ENCODE data around the gene ATPAF1. TPM values are rescaled to one million over a fixed set of nuclear protein-coding genes. Genes with fewer than 3 reads are reported as not detected.

ATPAF1 gene
- total RNA-seq, 1 donor from 2014 or later: 19.3 TPM

DNA sequence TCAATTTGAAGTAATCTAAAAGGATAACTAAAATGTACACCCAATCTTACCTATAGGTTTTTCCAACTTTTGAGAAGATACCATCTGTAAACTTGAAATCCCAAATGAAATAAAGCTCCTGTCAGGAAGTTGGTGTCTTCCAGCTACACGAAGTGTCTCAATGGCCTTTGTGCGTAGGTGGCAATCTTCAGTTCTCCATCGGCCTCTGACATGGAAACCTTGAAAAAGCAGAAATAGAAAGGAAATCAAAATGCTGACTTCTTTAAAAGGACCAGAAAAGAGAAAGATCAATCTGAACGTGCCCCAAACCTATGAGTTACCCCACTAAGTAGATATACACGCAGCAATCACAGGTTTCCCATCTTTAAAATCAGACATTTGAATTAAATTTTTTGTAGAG is 74.1 kb downstream of the ATPAF1 start:
- no peak for FAIRE-seq
- H3K4me1 ChIP-seq (ENCODE audit: insufficient read depth, low read length): no peaks in the 10 kb centered on the region
- no peak overlapping the region for H3K9ac ChIP-seq (ENCODE audit: low read length)
- no peaks in the 10 kb centered on the region for H3K27me3 Mint-ChIP-seq (ENCODE audit: low read depth, unreplicated experiment)
- no peaks in the 10 kb centered on the region for H3K27me3 ChIP-seq (ENCODE audit: insufficient read depth, low read length)
- H3K36me3 Mint-ChIP-seq (ENCODE audit: low read depth, unreplicated experiment): peaks cover 41% of the 10 kb centered on the region
- peaks cover 11% of the 10 kb centered on the region for H3K36me3 ChIP-seq (ENCODE audit: insufficient read depth, low read length)
- no peak for TF ChIP-seq EZH2 (IDR thresholded peaks at IDR 0.05; ENCODE audit: insufficient read depth, low read length)
- H3K27ac ChIP-seq (ENCODE audit: low read depth, low read length): no peak overlapping the region
- no peak overlapping the region for H3K4me2 ChIP-seq (ENCODE audit: low read length)
- H2AFZ ChIP-seq (ENCODE audit: low read depth, low read length): no peak overlapping the region
- H3K4me1 Mint-ChIP-seq (ENCODE audit: low read depth, unreplicated experiment): peaks cover 9% of the 10 kb centered on the region
- no peak for DNase-seq (ENCODE audit: low read depth)
- no peaks in the 10 kb centered on the region for H3K79me2 ChIP-seq (ENCODE audit: insufficient read depth, low read length)
- peaks cover 6% of the 10 kb centered on the region for H4K20me1 ChIP-seq (ENCODE audit: insufficient read depth, low read length)
- H3K4me3 Mint-ChIP-seq (ENCODE audit: unreplicated experiment): no peak overlapping the region
- H3K4me3 ChIP-seq (ENCODE audit: insufficient read depth, low read depth, low read length): no peak overlapping the region
- H3K27ac Mint-ChIP-seq (ENCODE audit: unreplicated experiment): no peak overlapping the region
- H3K9me3 ChIP-seq (ENCODE audit: insufficient read depth, low read depth, low read length): no peaks in the 10 kb centered on the region
- H3K9me3 Mint-ChIP-seq (ENCODE audit: unreplicated experiment): peaks cover 21% of the 10 kb centered on the region

- Histone ChIP-seq H3K27ac (ENCODE audit: low read depth, low read length) (no peak overlapping the region), H3K4me2 (ENCODE audit: low read length) (no peak overlapping the region), H3K9me3 (ENCODE audit: insufficient read depth, low read depth, low read length) (no peaks in the 10 kb centered on the region), H3K36me3 (ENCODE audit: insufficient read depth, low read length) (peaks cover 11% of the 10 kb centered on the region), H4K20me1 (ENCODE audit: insufficient read depth, low read length) (no peaks in the 10 kb centered on the region), H3K9ac (ENCODE audit: low read length) (no peak overlapping the region), H2AFZ (ENCODE audit: low read depth, low read length) (no peak overlapping the region), H3K4me3 (ENCODE audit: insufficient read depth, low read depth, low read length) (no peak overlapping the region), H3K4me1 (ENCODE audit: insufficient read depth, low read length) (no peaks in the 10 kb centered on the region), H3K27me3 (ENCODE audit: insufficient read depth, low read length) (no peaks in the 10 kb centered on the region), H3K79me2 (ENCODE audit: insufficient read depth, low read length) (no peaks in the 10 kb centered on the region)
- Mint-ChIP-seq H3K27me3 (ENCODE audit: low read depth, unreplicated experiment) (no peaks in the 10 kb centered on the region), H3K9me3 (ENCODE audit: unreplicated experiment) (peaks cover 25% of the 10 kb centered on the region), H3K4me3 (ENCODE audit: unreplicated experiment) (no peak overlapping the region), H3K36me3 (ENCODE audit: low read depth, unreplicated experiment) (peaks cover 44% of the 10 kb centered on the region), H3K27ac (ENCODE audit: unreplicated experiment) (no peak overlapping the region), H3K4me1 (ENCODE audit: low read depth, unreplicated experiment) (peaks cover 9% of the 10 kb centered on the region)
- FAIRE-seq: no peak
- TF ChIP-seq, protein P1, sequence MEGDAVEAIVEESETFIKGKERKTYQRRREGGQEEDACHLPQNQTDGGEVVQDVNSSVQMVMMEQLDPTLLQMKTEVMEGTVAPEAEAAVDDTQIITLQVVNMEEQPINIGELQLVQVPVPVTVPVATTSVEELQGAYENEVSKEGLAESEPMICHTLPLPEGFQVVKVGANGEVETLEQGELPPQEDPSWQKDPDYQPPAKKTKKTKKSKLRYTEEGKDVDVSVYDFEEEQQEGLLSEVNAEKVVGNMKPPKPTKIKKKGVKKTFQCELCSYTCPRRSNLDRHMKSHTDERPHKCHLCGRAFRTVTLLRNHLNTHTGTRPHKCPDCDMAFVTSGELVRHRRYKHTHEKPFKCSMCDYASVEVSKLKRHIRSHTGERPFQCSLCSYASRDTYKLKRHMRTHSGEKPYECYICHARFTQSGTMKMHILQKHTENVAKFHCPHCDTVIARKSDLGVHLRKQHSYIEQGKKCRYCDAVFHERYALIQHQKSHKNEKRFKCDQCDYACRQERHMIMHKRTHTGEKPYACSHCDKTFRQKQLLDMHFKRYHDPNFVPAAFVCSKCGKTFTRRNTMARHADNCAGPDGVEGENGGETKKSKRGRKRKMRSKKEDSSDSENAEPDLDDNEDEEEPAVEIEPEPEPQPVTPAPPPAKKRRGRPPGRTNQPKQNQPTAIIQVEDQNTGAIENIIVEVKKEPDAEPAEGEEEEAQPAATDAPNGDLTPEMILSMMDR (IDR thresholded peaks at IDR 0.05; ENCODE audit: insufficient read depth, low read depth, low read length): no peak
- no peak for DNase-seq (ENCODE audit: low read depth)
Measured at GRCh38 chr1:46592823-46593222, 75.3 kb downstream of the ATPAF1 start.

DNA sequence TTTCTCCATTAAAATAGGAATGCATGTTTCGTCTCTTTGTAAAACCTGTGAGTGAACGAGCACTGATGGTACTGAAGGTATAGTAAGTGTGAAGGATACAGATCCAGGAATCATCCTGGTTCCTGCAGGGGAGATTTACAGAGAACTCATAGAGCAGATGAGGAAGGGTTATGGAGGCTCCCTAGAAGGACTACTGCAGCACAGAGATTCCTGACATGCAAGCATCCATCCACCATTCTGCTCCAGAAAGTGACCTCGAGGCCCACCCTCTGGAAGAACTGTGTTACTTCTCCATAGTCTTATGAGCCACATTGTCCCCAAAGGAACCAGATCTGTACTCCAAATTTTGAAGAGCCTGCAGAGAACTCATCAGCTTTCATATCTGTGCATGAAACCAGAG is 78.6 kb downstream of the ATPAF1 start:
- no peaks in the 10 kb centered on the region for H4K20me1 ChIP-seq (ENCODE audit: insufficient read depth, low read length)
- DNase-seq (ENCODE audit: low read depth): no peak
- peaks cover 25% of the 10 kb centered on the region for H3K9me3 Mint-ChIP-seq (ENCODE audit: unreplicated experiment)
- H3K4me1 Mint-ChIP-seq (ENCODE audit: low read depth, unreplicated experiment): no peaks in the 10 kb centered on the region
- H3K4me3 ChIP-seq (ENCODE audit: insufficient read depth, low read depth, low read length): no peak overlapping the region
- no peak overlapping the region for H3K9ac ChIP-seq (ENCODE audit: low read length)
- H3K36me3 ChIP-seq (ENCODE audit: insufficient read depth, low read length): peaks cover 11% of the 10 kb centered on the region
- no peak overlapping the region for H3K27ac Mint-ChIP-seq (ENCODE audit: unreplicated experiment)
- TF ChIP-seq, protein P1 (IDR thresholded peaks at IDR 0.05; ENCODE audit: insufficient read depth, low read depth, low read length): no peak
- TF ChIP-seq EZH2 (IDR thresholded peaks at IDR 0.05; ENCODE audit: insufficient read depth, low read length): no peak
- H3K4me3 Mint-ChIP-seq (ENCODE audit: unreplicated experiment): no peak overlapping the region
- no peaks in the 10 kb centered on the region for H3K27me3 Mint-ChIP-seq (ENCODE audit: low read depth, unreplicated experiment)
- no peaks in the 10 kb centered on the region for H3K9me3 ChIP-seq (ENCODE audit: insufficient read depth, low read depth, low read length)
- H3K27ac ChIP-seq (ENCODE audit: low read depth, low read length): no peak overlapping the region
- H3K4me1 ChIP-seq (ENCODE audit: insufficient read depth, low read length): no peaks in the 10 kb centered on the region
- FAIRE-seq: no peak
- no peak overlapping the region for H3K4me2 ChIP-seq (ENCODE audit: low read length)
- H3K27me3 ChIP-seq (ENCODE audit: insufficient read depth, low read length): no peaks in the 10 kb centered on the region
- no peaks in the 10 kb centered on the region for H3K79me2 ChIP-seq (ENCODE audit: insufficient read depth, low read length)
- H3K36me3 Mint-ChIP-seq (ENCODE audit: low read depth, unreplicated experiment): peaks cover 45% of the 10 kb centered on the region
- H2AFZ ChIP-seq (ENCODE audit: low read depth, low read length): no peak overlapping the region
